Peyer's patch (tissue), 4 donors: ENCODE measurements around the gene DARS1. TPM values are rescaled to one million over a fixed set of nuclear protein-coding genes. Genes with fewer than 3 reads are reported as not detected.
"Not testable (repeated sequence)": the region's sequence is repeated elsewhere in the genome, so short reads cannot be mapped to it uniquely, and the experiment has no call there.

ENCODE experiments used
- DNase-seq, 3 donors: peaks; one replicate each; pipeline ENCODE4 v3.0.0-alpha.2; 2017 to 2019
- H3K27ac ChIP-seq, 4 donors: fragments of 200-600 bp; sonication (generic); one replicate each; pipeline ENCODE4 v1.5.1; 2016 to 2019
- H3K27me3 ChIP-seq, 2 donors: fragments of 200-600 bp; sonication (generic); one replicate each; pipeline ENCODE4 v1.5.1; 2019
- H3K36me3 ChIP-seq, 3 donors: fragments of 200-600 bp; sonication (generic); one replicate each; pipeline ENCODE4 v1.5.1; 2016 to 2019
- H3K4me1 ChIP-seq, 4 donors: fragments of 200-600 bp; sonication (generic); one replicate each; pipeline ENCODE4 v1.5.1; 2016 to 2019
- H3K4me3 ChIP-seq, 4 donors: fragments of 200-600 bp; sonication (generic); 1 replicate in 3 of 4; 2 replicates in 1 of 4; pipeline ENCODE4 v1.5.1; 2016 to 2019; ENCODE audit warnings: mild to moderate bottlenecking in 1 of 4
- H3K9me3 ChIP-seq, 4 donors: fragments of 200-600 bp; sonication (generic); one replicate each; pipeline ENCODE4 v1.5.1; 2016 to 2019; ENCODE audit warnings: mild to moderate bottlenecking in 1 of 4
- POLR2A ChIP-seq, 2 donors: fragments of 450-650 bp; IDR thresholded peaks; one replicate each; pipeline ENCODE4 v1.5.1; 2017; ENCODE audit warnings: antibody characterized with exemption in 2 of 2, mild to moderate bottlenecking in 2 of 2, moderate library complexity in 2 of 2
- total RNA-seq, 4 donors: library from RNA; depleted of rRNA; stranded (reverse); fragments of >200 nt; gene quantifications; one replicate each; pipeline ENCODE4 v1.1.0, GENCODE V29; 2016
- TF ChIP-seq, protein P1 (sequence below), 6 experiments: fragments of 450-650 bp in 4 of 6; fragments of 200-600 bp in 2 of 6; sonication (generic) in 1 of 6; IDR thresholded peaks; one replicate each; pipeline ENCODE4 v1.5.1; 2017 to 2019; ENCODE audit warnings: antibody characterized with exemption in 6 of 6, mild to moderate bottlenecking in 3 of 6, moderate library complexity in 1 of 6

DARS1 gene
- total RNA-seq, 4 donors from 2014 or later = 27.5 to 75.9 (median 30.6) TPM

GRCh38 chr2:135898234-135898786 lies 87.1 kb downstream of the DARS1 start:
- TF ChIP-seq, protein P1, sequence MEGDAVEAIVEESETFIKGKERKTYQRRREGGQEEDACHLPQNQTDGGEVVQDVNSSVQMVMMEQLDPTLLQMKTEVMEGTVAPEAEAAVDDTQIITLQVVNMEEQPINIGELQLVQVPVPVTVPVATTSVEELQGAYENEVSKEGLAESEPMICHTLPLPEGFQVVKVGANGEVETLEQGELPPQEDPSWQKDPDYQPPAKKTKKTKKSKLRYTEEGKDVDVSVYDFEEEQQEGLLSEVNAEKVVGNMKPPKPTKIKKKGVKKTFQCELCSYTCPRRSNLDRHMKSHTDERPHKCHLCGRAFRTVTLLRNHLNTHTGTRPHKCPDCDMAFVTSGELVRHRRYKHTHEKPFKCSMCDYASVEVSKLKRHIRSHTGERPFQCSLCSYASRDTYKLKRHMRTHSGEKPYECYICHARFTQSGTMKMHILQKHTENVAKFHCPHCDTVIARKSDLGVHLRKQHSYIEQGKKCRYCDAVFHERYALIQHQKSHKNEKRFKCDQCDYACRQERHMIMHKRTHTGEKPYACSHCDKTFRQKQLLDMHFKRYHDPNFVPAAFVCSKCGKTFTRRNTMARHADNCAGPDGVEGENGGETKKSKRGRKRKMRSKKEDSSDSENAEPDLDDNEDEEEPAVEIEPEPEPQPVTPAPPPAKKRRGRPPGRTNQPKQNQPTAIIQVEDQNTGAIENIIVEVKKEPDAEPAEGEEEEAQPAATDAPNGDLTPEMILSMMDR (IDR thresholded peaks at IDR 0.05) = no peak
- TF ChIP-seq POLR2A (IDR thresholded peaks at IDR 0.05) = no peak
- no peak for DNase-seq
- no peak overlapping the region for H3K4me3 ChIP-seq
- H3K9me3 ChIP-seq = no peaks in the 10 kb centered on the region
- H3K27me3 ChIP-seq = no peaks in the 10 kb centered on the region
- H3K36me3 ChIP-seq = no peaks in the 10 kb centered on the region
- no peak overlapping the region for H3K27ac ChIP-seq
- H3K4me1 ChIP-seq = no peaks in the 10 kb centered on the region

DNA sequence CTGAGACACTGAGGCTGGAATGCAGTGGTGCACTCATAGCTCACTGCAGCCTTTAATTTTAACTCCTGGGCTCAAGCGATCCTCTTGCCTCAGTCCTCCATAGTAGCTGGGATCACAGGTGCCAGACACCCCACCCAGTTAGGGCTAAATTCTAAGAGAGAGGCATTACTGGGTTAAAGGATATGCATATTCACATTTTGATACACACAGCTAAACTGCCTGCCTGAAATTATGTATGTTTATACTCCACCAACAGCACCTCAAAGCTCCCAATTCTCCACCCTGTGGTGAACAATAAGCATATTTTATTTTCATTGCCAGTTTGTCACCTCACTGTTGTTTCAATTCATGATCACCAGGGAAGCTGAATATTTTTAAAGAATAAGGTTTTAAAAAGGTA lies 90.5 kb downstream of the DARS1 start:
- Histone ChIP-seq H3K36me3 (no peaks in the 10 kb centered on the region), H3K4me1 (no peaks in the 10 kb centered on the region), H3K27ac (no peak overlapping the region), H3K4me3 (no peak overlapping the region), H3K27me3 (no peaks in the 10 kb centered on the region), H3K9me3 (no peaks in the 10 kb centered on the region)
- no peak for DNase-seq
- TF ChIP-seq, protein P1 (IDR thresholded peaks at IDR 0.05) = no peak
- no peak for TF ChIP-seq POLR2A (IDR thresholded peaks at IDR 0.05)

DNA sequence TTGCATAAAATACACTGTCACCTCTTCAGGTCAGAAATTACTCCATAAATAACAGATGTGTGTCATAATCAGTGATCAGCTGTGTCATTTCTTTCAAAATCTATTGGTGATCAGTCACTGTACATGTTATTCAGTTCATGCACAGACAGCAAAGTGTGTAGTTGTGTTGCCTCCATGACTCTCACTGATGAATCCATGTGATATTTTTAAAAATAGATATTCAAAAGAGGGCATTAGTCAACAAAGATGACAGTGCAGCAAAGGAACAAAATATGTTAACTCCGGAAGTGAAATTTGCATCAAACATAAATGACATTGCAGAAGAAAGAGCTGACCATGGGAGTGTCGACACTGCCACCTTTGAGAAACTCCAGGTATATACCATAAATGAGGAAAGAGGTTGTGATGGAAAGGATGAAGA lies 92.0 kb downstream of the DARS1 start:
- H3K36me3 ChIP-seq = no peaks in the 10 kb centered on the region
- H3K4me3 ChIP-seq = no peak overlapping the region
- H3K27me3 ChIP-seq = no peaks in the 10 kb centered on the region
- TF ChIP-seq POLR2A (IDR thresholded peaks at IDR 0.05) = no peak
- TF ChIP-seq, protein P1 (IDR thresholded peaks at IDR 0.05) = no peak
- H3K27ac ChIP-seq = no peak overlapping the region
- no peaks in the 10 kb centered on the region for H3K4me1 ChIP-seq
- DNase-seq = no peak
- H3K9me3 ChIP-seq = no peaks in the 10 kb centered on the region

DNA sequence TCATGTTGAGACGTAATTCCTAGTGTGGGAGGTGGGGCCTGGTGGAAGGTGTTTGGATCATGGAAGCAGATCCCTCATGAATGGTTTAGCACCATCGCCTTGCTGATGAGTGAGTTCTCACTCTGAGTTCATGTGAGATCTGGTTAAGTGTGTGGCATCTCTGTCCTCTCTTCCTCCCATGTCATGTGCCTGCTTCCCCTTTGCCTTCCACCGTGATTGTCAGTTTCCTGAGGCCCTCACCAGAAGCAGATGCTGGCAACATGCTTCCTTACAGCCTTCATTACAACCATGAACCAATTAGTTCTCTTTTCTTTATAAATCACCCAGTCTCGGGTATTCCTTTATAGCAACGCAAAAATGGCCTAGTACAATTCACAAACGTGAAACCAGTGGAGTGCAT lies 94.6 kb downstream of the DARS1 start:
- TF ChIP-seq, protein P1 (IDR thresholded peaks at IDR 0.05) = no peak
- TF ChIP-seq POLR2A (IDR thresholded peaks at IDR 0.05) = no peak
- Histone ChIP-seq H3K4me1 (no peaks in the 10 kb centered on the region), H3K9me3 (no peaks in the 10 kb centered on the region), H3K27ac (no peak overlapping the region), H3K4me3 (no peak overlapping the region), H3K36me3 (no peaks in the 10 kb centered on the region), H3K27me3 (no peaks in the 10 kb centered on the region)
- no peak for DNase-seq

- no peak overlapping the region for H3K27ac ChIP-seq
- TF ChIP-seq POLR2A (IDR thresholded peaks at IDR 0.05) = no peak
- TF ChIP-seq, protein P1 (IDR thresholded peaks at IDR 0.05) = no peak
These were observed 95.3 kb downstream of the DARS1 start for GRCh38 chr2:135890149-135890548.

DNA sequence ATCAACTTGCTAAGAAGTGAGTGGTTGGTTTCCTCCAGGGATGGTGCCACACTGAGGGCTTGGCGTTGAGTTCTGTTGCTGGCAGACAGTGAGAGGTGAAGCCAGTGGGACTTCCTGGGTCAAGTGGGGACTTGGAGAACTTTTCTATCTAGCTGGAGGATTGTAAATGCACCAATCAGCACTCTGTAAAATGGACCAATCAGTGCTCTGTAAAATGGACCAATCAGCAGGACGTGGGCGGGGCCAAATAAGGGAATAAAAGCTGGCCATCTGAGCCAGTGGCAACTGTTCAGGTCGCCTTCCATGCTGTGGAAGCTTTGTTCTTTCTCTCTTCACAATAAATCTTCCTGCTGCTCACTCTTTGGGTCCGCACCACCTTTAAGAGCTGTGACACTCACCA lies 96.8 kb downstream of the DARS1 start:
- H3K27me3 ChIP-seq, DNase-seq, H3K36me3 ChIP-seq, H3K4me1 ChIP-seq, H3K9me3 ChIP-seq, H3K4me3 ChIP-seq, H3K27ac ChIP-seq: not testable (repeated sequence)

More at GRCh38 chr2:135890149-135890548, 95.3 kb downstream of the DARS1 start:
- Histone ChIP-seq H3K4me3 (no peak overlapping the region), H3K36me3 (no peaks in the 10 kb centered on the region), H3K9me3 (no peaks in the 10 kb centered on the region), H3K4me1 (no peaks in the 10 kb centered on the region), H3K27me3 (no peaks in the 10 kb centered on the region)
- DNase-seq = no peak
